HL-60 (cell line): ENCODE measurements around the gene ARHGAP35.

ENCODE experiments used
- DNase-seq, 2 experiments: peaks; one replicate each; pipeline ENCODE4 v3.0.0-alpha.2; 2010 to 2020; ENCODE audit warnings: low read depth in 1 of 2, low spot score in 1 of 2
- H3K27ac ChIP-seq: fragments of 250-450 bp; sonication (Bioruptor Pico); replicated peaks from 2 replicates; pipeline ENCODE4 v1.5.1; 2020; ENCODE audit warnings: mild to moderate bottlenecking, moderate library complexity
- H3K27me3 ChIP-seq: fragments of 250-450 bp; sonication (Bioruptor Pico); 2 replicates; pipeline ENCODE4 v1.5.1; 2021; ENCODE audit warnings: mild to moderate bottlenecking, moderate library complexity; ENCODE audit not compliant: insufficient read depth, poor library complexity, severe bottlenecking
- H3K4me3 ChIP-seq: replicated peaks from 2 replicates; pipeline ENCODE4 v1.5.1; 2011; ENCODE audit warnings: mild to moderate bottlenecking, control low read depth, low read length; ENCODE audit not compliant: insufficient read depth
- CTCF ChIP-seq: IDR thresholded peaks from one replicate; pipeline ENCODE4 v1.5.1; 2011; ENCODE audit warnings: low read length, control low read depth, inconsistent platforms; ENCODE audit not compliant: insufficient read depth
- GABPA ChIP-seq: IDR thresholded peaks from 2 replicates; pipeline ENCODE4 v1.6.1; 2012; ENCODE audit warnings: low read depth
- POLR2AphosphoS5 ChIP-seq: IDR thresholded peaks from 2 replicates; pipeline ENCODE4 v1.6.1; 2012; ENCODE audit warnings: low read depth
- REST ChIP-seq: IDR thresholded peaks from 2 replicates; pipeline ENCODE4 v1.6.1; 2012; ENCODE audit warnings: low read depth; ENCODE audit not compliant: insufficient replicate concordance
- SPI1 ChIP-seq: IDR thresholded peaks from 2 replicates; pipeline ENCODE4 v1.6.1; 2012; ENCODE audit warnings: low read depth, mild to moderate bottlenecking, borderline replicate concordance

Gene ARHGAP35

GRCh38 chr19:46856062-46857022 lies 4.5 kb upstream of the ARHGAP35 start:
- Histone ChIP-seq H3K27me3 (no peaks in the 10 kb centered on the region), H3K4me3 (peak overlapping the region; percentile 43), H3K27ac (peak overlapping the region; percentile 57)
- DNase-seq = peak; percentile 91 to 96
- TF ChIP-seq CTCF (peak; percentile 76), REST (no peak), POLR2AphosphoS5 (peak; percentile 37; the same call in 1 of the 2 replicates)

DNA sequence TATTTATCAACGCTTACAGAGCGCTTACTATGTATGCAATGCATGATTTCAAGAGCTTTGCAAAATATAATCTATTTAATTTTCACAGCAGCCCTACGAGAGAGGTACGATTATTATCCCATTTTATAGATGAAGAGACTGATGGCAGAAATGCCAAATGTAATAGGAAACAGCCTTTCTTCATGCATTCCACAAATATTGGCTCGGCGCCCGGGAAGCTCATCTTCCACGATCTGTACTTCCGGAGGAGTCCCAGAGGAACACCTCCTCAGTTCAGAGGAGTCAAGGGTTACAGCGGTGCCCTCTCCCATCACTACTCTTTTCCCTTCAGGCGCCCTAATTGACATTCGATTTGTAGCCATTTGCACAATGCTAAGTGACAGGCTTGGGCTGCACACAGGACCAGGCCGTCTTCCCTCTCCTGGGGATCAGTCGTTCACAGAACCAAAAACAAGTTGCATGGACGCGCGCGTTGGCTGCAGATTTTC lies 1.1 kb upstream of the ARHGAP35 start:
- DNase-seq = no peak
- Histone ChIP-seq H3K27ac (peak overlapping the region; percentile 97), H3K4me3 (peak overlapping the region; percentile 31), H3K27me3 (no peaks in the 10 kb centered on the region)
- TF ChIP-seq SPI1 (no peak), POLR2AphosphoS5 (peak; percentile 52; the same call in 1 of the 2 replicates)

DNA sequence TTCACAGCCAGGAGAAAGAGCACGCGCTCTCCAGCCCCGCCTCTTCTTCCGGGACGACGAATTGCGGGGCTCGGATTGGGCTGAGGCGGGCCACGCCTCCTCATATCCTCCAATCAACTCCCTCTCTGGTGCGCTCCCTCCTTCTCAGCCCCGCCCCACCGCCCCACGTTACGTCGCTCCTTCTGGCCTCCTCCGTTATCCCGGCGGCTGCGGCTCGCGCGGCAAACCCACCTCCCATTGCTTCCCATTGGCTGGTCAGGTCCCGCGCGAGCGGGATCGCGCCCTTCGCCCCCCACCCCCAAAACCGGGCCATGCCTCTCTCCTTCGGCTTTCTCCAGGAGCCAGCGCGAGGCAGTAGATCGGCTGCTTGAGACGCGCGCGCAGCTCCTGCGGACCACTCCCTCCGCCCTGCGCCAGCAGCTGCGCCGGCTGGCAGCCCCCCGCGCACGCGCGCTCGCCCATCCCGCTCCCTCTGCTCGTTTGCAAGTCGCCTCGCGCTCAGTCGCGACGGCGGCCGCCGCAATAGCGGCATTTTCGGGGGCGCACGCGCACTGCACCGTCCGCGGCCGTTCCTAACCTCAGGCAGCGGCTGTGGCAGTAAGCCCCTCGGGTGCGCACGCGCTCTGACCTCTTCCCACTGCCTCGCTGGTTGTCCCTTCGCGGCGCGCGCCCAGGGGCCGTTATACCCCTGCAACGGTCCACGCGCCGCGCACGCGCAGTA lies 512 bp upstream of the ARHGAP35 start:
- DNase-seq = peak; percentile 98 to 99
- peak overlapping the region; percentile 55 for H3K4me3 ChIP-seq
- no peaks in the 10 kb centered on the region for H3K27me3 ChIP-seq
- peak overlapping the region; percentile 97 for H3K27ac ChIP-seq
- TF ChIP-seq REST = peak; percentile 62
- peak; percentile 82 for TF ChIP-seq POLR2AphosphoS5
- TF ChIP-seq GABPA = no peak

DNA sequence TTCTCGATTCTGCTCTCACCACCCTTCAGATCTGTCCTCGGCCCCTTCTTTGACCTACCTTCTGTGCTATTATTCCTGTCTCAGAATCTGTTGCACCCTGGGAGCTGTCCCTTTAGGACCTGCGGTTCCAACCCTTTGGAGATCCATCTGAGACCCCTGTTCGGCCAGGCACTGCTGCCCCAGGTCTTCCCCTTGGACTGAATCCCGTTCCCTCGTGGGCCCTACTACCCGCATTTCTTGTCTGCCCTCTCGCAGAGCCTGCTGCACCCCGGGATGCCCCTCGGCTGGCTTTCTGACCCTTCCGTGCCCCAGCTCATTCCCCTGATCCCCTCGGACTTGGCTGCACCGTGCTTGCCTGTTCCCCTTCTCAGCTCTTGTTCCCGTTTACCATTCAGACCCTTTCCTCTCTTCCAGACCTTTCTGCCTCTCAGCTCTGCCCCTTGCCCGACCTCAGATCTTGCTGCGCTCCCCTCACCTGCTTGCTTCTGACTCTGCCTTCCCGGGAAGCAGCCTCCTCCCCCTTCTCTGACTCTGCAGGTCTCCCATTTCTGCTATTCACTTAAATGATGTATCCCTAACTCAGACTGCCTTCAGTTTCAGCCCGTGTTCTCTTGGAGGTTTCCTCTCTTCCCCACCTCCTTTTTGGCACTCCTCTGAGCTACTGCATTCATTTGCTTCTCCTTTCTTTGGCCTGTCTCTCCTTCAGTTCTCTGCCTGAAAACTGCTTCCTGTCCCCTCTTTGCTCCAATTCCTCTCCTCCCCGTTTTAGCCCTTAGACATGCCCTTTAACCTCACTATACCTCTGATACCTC lies 1.1 kb downstream of the ARHGAP35 start:
- H3K27ac ChIP-seq = peak overlapping the region; percentile 60
- H3K4me3 ChIP-seq = peak overlapping the region; percentile 84
- DNase-seq = peak in 1 of 2 experiments; percentile 28
- no peaks in the 10 kb centered on the region for H3K27me3 ChIP-seq
- TF ChIP-seq REST (peak; percentile 24), POLR2AphosphoS5 (no peak), GABPA (no peak), CTCF (no peak), SPI1 (no peak)
